Adrenal gland (tissue), 12 donors: Measurements from ENCODE around the gene TK2. TPM values are rescaled to one million over a fixed set of nuclear protein-coding genes. Genes with fewer than 3 reads are reported as not detected.
A peak's percentile ranks its signal among the peaks of the same experiment; 100 is the strongest.

Experiments
- DNase-seq, 7 donors: peaks; one replicate each; pipeline ENCODE4 v3.0.0-alpha.2; 2019 to 2020
- H3K27ac ChIP-seq, 5 donors: fragments of 200-600 bp; sonication (generic) in 4 of 5; 1 replicate in 3 of 5; 2 replicates in 2 of 5; pipeline versions ENCODE4 v1.5.1 to v1.8.0; 2016 to 2020; ENCODE audit warnings: mild to moderate bottlenecking in 1 of 5
- H3K27me3 ChIP-seq: fragments of 200-600 bp; 2 replicates; pipeline ENCODE4 v1.8.0; 2021
- H3K36me3 ChIP-seq, 2 donors: fragments of 200-600 bp; replicated peaks in 1 of 2; 1 replicate in 1 of 2; 2 replicates in 1 of 2; pipeline versions ENCODE4 v1.5.1 to v1.8.0; 2018 to 2022
- H3K4me1 ChIP-seq, 2 donors: fragments of 200-600 bp; replicated peaks in 1 of 2; 1 replicate in 1 of 2; 2 replicates in 1 of 2; pipeline versions ENCODE4 v1.5.1 to v1.8.0; 2018 to 2021
- H3K4me3 ChIP-seq, 4 donors: fragments of 200-600 bp; sonication (generic) in 3 of 4; one replicate each; pipeline ENCODE4 v1.5.1; 2016 to 2018
- H3K9me3 ChIP-seq, 3 donors: fragments of 200-600 bp; sonication (generic) in 1 of 3; replicated peaks in 1 of 3; 1 replicate in 2 of 3; 2 replicates in 1 of 3; pipeline versions ENCODE4 v1.5.1 to v1.8.0; 2016 to 2021
- POLR2A ChIP-seq, 2 donors: fragments of 450-650 bp; IDR thresholded peaks; one replicate each; pipeline ENCODE4 v1.6.1; 2017; ENCODE audit warnings: antibody characterized with exemption in 2 of 2, mild to moderate bottlenecking in 2 of 2, moderate library complexity in 1 of 2
- WGBS, 4 donors: extraction: QIAGEN DNeasy Blood & Tissue Kit in 2 of 4; methylation state at CpG; one replicate each; pipeline versions ENCODE4 v1.1.5 to v1.1.7; 2013 to 2017; 5-methylcytosine and 5-hydroxymethylcytosine counted together
- intact Hi-C, 2 donors: fragments of 100-400 bp; cut with DNase I; formaldehyde crosslinking; loops; one replicate each; pipeline versions ENCODE4 v1.14.1 to v1.15.0; 2022 to 2023
- polyA plus RNA-seq, 3 donors: library from polyadenylated mRNA; stranded (reverse); fragments of 200-250 nt in 2 of 3; fragments of 350-450 nt in 1 of 3; fragmentation: Illumina TruSeq in 1 of 3; extraction: RNeasy Lipid Tissue Mini Kit (QIAGEN cat#74804) in 1 of 3; gene quantifications; one replicate each; pipeline ENCODE4 v1.2.3, GENCODE V29; 2013 to 2014
- total RNA-seq, 9 donors: library from RNA; depleted of rRNA in 4 of 9; stranded (reverse); fragments of >200 nt in 4 of 9; fragments of 120-200 nt in 1 of 9; fragmentation: NEBNext Ultra II Directional in 1 of 9; extraction: Animal tissue kit (Norgen Biotek cat#: 25700) in 1 of 9; gene quantifications; one replicate each; pipeline versions ENCODE4 v1.1.0 to v1.2.4, GENCODE V29; 2013 to 2023
- TF ChIP-seq, protein P1 (sequence below), 6 experiments: fragments of 450-650 bp in 4 of 6; fragments of 200-600 bp in 2 of 6; sonication (generic) in 1 of 6; IDR thresholded peaks; 1 replicate in 5 of 6; 2 replicates in 1 of 6; pipeline versions ENCODE4 v1.5.1 to v1.8.0; 2016 to 2021; ENCODE audit warnings: antibody characterized with exemption in 6 of 6, mild to moderate bottlenecking in 2 of 6, moderate library complexity in 1 of 6
- donor health status: healthy with polysubstance abuse.
- donor health status: Bipolar disorder and iron deficiency.
- donor health status: DM: yes; HTN: yes; CAD: no.
- donor health status: DM: no; HTN: no; CAD: no.
- donor health status: DM: no; HTN: no; CAD: no.
- donor health status: DM: yes; HTN: yes; CAD: no.

TK2 gene
- total and polyA plus RNA-seq, 12 donors = 24.9 to 78.9 (median 59.3) TPM

DNA sequence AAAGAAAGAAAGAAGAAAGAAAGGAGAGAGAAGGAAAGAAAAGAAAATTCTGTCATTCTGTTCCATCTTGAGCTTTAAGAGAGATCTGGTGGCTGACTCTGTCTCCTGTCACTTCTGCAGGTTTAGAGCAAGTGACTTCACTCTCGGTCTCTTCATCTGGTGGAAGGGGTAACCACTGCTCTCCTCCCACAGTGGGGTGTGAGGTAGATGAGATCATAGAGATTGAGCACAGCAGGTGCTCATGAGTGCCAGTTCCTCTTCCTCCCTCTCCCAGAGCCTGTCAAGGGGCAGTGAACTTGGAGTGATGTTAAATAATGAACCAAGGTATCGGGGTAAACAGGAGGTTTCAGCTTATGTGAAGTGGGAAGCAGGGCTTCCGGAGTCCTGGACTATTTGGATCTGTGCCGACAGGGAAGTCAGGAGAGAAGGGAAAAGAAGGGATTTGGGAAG lies 75.1 kb downstream of the TK2 start:
- Histone ChIP-seq H3K27me3 (no peaks in the 10 kb centered on the region), H3K4me1 (no peaks in the 10 kb centered on the region), H3K36me3 (no peaks in the 10 kb centered on the region), H3K4me3 (no peak overlapping the region), H3K9me3 (no peaks in the 10 kb centered on the region), H3K27ac (no peak overlapping the region)
- intact Hi-C loops = loop anchor here (5.0 to 10.0 kb wide), 2 partner anchors 128 to 130 kb away; partner anchors contain the start of gene CMTM3 (in 2 of the 2)
- TF ChIP-seq, protein P1, sequence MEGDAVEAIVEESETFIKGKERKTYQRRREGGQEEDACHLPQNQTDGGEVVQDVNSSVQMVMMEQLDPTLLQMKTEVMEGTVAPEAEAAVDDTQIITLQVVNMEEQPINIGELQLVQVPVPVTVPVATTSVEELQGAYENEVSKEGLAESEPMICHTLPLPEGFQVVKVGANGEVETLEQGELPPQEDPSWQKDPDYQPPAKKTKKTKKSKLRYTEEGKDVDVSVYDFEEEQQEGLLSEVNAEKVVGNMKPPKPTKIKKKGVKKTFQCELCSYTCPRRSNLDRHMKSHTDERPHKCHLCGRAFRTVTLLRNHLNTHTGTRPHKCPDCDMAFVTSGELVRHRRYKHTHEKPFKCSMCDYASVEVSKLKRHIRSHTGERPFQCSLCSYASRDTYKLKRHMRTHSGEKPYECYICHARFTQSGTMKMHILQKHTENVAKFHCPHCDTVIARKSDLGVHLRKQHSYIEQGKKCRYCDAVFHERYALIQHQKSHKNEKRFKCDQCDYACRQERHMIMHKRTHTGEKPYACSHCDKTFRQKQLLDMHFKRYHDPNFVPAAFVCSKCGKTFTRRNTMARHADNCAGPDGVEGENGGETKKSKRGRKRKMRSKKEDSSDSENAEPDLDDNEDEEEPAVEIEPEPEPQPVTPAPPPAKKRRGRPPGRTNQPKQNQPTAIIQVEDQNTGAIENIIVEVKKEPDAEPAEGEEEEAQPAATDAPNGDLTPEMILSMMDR (IDR thresholded peaks at IDR 0.05) = no peak
- no peak for TF ChIP-seq POLR2A (IDR thresholded peaks at IDR 0.05)
- DNase-seq = peak in 1 of 7 donors; percentile 45
- 24 to 45% (median 32%) methylated on average over 4 of the region's 4 CpGs for WGBS, 4 donors

DNA sequence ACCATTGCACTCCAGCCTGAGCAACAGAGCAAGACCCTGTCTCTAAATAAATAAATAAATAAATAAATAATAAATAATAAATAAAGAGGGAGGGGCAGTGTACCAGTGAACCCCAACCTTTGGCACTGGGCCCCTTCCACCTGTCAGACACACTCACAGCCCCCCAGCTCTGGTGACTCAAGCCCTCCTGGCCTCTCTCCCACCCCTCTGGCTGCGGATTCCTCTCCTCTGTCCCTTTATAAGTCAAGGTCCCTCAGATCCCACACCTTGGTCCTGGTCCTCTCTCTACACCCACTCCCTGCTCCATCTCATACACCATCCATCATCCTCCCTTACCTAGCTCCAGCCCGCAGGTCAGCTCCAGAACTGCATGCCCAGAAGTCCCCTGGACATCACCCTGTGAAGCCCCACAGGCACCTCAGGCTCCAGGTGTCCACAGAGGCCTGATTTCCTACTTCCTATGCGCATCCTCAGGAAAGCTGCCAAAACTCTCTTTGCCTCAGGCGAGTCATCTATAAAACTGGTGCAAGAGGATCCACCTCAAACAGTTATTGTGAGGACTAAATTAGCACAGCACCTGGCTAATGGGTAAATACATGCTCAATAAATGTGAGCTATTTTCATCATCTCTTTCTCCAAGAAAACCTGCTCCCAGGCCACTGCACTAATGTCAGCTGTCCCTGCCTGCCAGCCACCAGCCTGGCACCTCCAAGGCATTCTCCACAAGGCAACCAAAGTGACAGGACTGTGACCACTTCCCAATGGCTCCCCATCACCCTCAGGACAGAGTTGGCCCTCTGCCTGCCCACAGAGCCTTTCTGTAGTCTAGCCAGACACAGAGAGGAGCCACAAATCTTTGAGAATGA lies 76.0 kb downstream of the TK2 start:
- H3K27ac ChIP-seq = no peak overlapping the region
- H3K4me3 ChIP-seq = no peak overlapping the region
- no peaks in the 10 kb centered on the region for H3K36me3 ChIP-seq
- intact Hi-C loops = loop anchor here in 1 of 2 donors (10.0 kb wide), 1 partner anchor 131 kb away; the partner anchor contains the start of gene CMTM3
- DNase-seq = peak in 1 of 7 donors; percentile 41
- H3K4me1 ChIP-seq = no peaks in the 10 kb centered on the region
- no peak for TF ChIP-seq POLR2A (IDR thresholded peaks at IDR 0.05)
- TF ChIP-seq, protein P1 (IDR thresholded peaks at IDR 0.05) = no peak
- H3K9me3 ChIP-seq = no peaks in the 10 kb centered on the region
- H3K27me3 ChIP-seq = no peaks in the 10 kb centered on the region
- WGBS, 4 donors = 64 to 76% (median 70%) methylated on average over 4 of the region's 4 CpGs

DNA sequence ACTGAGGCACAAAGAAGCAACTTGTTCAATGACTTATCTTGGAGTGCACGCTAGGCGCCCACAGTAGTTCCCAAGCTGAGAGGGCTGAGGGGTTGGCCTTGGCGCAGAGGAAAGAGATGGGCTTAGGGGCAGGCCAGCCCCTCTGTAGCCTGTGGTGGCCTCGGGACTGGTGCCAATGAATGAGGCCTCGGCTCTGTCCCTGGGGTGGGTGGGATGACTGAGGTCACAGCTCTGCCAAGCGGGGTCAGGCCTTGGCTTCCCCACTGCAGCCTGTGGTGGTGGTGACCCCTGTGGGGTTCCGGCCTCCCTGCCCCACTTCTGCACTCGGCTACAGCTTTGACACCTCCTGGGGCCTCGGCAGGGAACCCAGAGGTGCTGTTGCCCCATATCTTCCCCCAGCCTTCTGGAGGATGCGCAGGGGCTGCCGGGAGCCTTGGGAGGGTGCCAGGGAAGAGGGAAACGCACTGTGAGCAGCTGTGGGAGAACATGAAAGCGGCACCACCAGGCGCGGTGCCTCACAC lies 76.8 kb downstream of the TK2 start:
- 78 to 85% (median 82%) methylated on average over 7 to 15 of the region's 15 CpGs for WGBS, 4 donors
- TF ChIP-seq, protein P1 (IDR thresholded peaks at IDR 0.05) = no peak
- TF ChIP-seq POLR2A (IDR thresholded peaks at IDR 0.05) = no peak
- Histone ChIP-seq H3K4me1 (no peaks in the 10 kb centered on the region), H3K27me3 (no peaks in the 10 kb centered on the region), H3K4me3 (no peak overlapping the region), H3K27ac (no peak overlapping the region), H3K9me3 (no peaks in the 10 kb centered on the region), H3K36me3 (no peaks in the 10 kb centered on the region)
- intact Hi-C loops = loop anchor here in 1 of 2 donors (10.0 kb wide), 1 partner anchor 132 kb away; the partner anchor contains the start of gene CMTM3
- no peak for DNase-seq

DNA sequence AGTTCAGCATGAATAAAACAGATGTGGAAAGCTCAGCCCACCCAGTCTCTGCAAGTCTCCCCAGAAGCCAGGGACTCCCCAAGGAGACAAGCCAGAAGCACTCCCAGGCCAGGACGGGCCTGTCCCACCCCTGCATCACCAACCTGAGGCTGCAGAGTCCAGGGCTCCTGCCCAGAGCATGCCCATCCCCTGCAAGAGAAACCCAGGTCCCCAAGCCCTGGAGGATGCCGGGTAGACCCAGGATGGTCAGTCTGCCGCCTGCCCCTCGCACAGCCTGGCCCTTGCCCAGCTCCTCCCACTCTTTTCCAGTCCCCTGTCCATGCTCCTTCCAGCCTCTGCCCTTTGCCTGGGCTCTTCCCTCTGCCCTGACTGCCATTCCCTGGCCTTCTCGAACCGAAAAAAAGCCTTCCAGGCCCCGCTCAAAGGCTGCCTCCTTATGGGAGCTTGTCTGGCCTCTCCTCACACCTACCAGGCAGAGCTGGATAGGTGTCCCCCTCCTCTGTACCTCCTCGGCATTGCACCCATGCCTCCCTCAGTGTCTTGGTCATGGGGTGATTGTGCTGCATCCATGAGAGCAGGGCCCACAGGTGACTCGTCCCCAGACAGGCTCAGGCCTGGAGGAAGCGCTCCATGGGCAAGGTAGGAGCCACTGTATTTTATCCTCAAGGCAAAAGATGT lies 78.1 kb downstream of the TK2 start:
- TF ChIP-seq, protein P1 (IDR thresholded peaks at IDR 0.05) = no peak
- TF ChIP-seq POLR2A (IDR thresholded peaks at IDR 0.05) = no peak
- DNase-seq = no peak
- H3K9me3 ChIP-seq = no peaks in the 10 kb centered on the region
- intact Hi-C loops = loop anchor here in 1 of 2 donors (10.0 kb wide), 1 partner anchor 133 kb away; the partner anchor contains the start of gene CMTM3
- no peak overlapping the region for H3K27ac ChIP-seq
- H3K36me3 ChIP-seq = no peaks in the 10 kb centered on the region
- no peak overlapping the region for H3K4me3 ChIP-seq
- H3K27me3 ChIP-seq = no peaks in the 10 kb centered on the region
- WGBS, 4 donors = 83 to 97% (median 89%) methylated on average over 5 to 10 of the region's 10 CpGs
- H3K4me1 ChIP-seq = no peaks in the 10 kb centered on the region
